Ishikawa (cell line): ENCODE data around the gene HSFX3.

ENCODE experiments used
- CEBPB ChIP-seq: IDR thresholded peaks from 2 replicates; pipeline ENCODE4 v1.6.1; 2012
- CREB1 ChIP-seq: IDR thresholded peaks from 2 replicates; pipeline ENCODE4 v1.6.1; 2012; ENCODE audit warnings: low read depth
- EGR1 ChIP-seq: IDR thresholded peaks from 2 replicates; pipeline ENCODE4 v1.6.1; 2012
- EP300 ChIP-seq: IDR thresholded peaks from 2 replicates; pipeline ENCODE4 v1.6.1; 2012; ENCODE audit warnings: borderline replicate concordance
- FOXM1 ChIP-seq: IDR thresholded peaks from 2 replicates; pipeline ENCODE4 v1.6.1; 2012; ENCODE audit warnings: low read depth, borderline replicate concordance
- MAX ChIP-seq: IDR thresholded peaks from 2 replicates; pipeline ENCODE4 v1.6.1; 2012
- NFIC ChIP-seq: IDR thresholded peaks from 2 replicates; pipeline ENCODE4 v1.6.1; 2012
- RAD21 ChIP-seq: IDR thresholded peaks from 2 replicates; pipeline ENCODE4 v1.6.1; 2012; ENCODE audit warnings: low read depth
- TAF1 ChIP-seq: IDR thresholded peaks from 2 replicates; pipeline ENCODE4 v1.6.1; 2012; ENCODE audit warnings: low read depth, mild to moderate bottlenecking
- TCF12 ChIP-seq: IDR thresholded peaks from 2 replicates; pipeline ENCODE4 v1.6.1; 2012; ENCODE audit warnings: low read depth
- TEAD4 ChIP-seq: IDR thresholded peaks from 2 replicates; pipeline ENCODE4 v1.6.1; 2012
- USF1 ChIP-seq: IDR thresholded peaks from 2 replicates; pipeline ENCODE4 v1.6.1; 2012
- YY1 ChIP-seq: IDR thresholded peaks from 2 replicates; pipeline ENCODE4 v1.6.1; 2012; ENCODE audit warnings: low read depth
- ZBTB7A ChIP-seq: IDR thresholded peaks from 2 replicates; pipeline ENCODE4 v1.6.1; 2012; ENCODE audit warnings: low read depth
- TF ChIP-seq, protein P1 (sequence below): IDR thresholded peaks from 2 replicates; pipeline ENCODE4 v1.6.1; 2012; ENCODE audit warnings: low read depth, mild to moderate bottlenecking

The HSFX3 gene

DNA sequence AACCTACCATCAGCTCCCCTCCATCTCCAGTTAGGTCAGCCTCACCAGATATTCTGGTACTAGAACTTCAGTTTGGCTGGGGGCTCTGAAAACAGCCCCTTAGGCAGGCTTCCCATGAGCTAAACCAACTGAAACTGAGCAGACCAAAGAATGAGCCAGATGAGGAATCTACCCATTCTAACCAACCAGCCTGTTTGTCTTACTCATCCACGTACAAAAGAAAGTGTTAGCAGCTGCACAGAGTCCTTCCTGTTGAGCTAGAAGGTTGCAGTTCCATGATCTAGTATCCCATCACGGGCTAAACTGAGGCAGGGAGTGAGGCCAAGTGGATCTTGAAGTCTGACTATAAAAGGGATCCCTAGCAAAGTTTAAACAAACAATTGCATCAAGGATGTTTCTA, 20.0 kb upstream of the HSFX3 start:
- TF ChIP-seq MAX: no peak
- TF ChIP-seq TCF12: no peak
- no peak for TF ChIP-seq RAD21
- TF ChIP-seq EGR1: no peak
- TF ChIP-seq CREB1: no peak

- TF ChIP-seq, protein P1, sequence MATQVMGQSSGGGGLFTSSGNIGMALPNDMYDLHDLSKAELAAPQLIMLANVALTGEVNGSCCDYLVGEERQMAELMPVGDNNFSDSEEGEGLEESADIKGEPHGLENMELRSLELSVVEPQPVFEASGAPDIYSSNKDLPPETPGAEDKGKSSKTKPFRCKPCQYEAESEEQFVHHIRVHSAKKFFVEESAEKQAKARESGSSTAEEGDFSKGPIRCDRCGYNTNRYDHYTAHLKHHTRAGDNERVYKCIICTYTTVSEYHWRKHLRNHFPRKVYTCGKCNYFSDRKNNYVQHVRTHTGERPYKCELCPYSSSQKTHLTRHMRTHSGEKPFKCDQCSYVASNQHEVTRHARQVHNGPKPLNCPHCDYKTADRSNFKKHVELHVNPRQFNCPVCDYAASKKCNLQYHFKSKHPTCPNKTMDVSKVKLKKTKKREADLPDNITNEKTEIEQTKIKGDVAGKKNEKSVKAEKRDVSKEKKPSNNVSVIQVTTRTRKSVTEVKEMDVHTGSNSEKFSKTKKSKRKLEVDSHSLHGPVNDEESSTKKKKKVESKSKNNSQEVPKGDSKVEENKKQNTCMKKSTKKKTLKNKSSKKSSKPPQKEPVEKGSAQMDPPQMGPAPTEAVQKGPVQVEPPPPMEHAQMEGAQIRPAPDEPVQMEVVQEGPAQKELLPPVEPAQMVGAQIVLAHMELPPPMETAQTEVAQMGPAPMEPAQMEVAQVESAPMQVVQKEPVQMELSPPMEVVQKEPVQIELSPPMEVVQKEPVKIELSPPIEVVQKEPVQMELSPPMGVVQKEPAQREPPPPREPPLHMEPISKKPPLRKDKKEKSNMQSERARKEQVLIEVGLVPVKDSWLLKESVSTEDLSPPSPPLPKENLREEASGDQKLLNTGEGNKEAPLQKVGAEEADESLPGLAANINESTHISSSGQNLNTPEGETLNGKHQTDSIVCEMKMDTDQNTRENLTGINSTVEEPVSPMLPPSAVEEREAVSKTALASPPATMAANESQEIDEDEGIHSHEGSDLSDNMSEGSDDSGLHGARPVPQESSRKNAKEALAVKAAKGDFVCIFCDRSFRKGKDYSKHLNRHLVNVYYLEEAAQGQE: no peak
- TF ChIP-seq MAX (no peak), FOXM1 (no peak), CREB1 (no peak), RAD21 (no peak), ZBTB7A (no peak), NFIC (no peak), CEBPB (no peak), EGR1 (no peak), TCF12 (no peak), USF1 (no peak), EP300 (no peak), TEAD4 (no peak)
Observed at GRCh38 chrX:149568701-149569296, 19.1 kb upstream of the HSFX3 start.

DNA sequence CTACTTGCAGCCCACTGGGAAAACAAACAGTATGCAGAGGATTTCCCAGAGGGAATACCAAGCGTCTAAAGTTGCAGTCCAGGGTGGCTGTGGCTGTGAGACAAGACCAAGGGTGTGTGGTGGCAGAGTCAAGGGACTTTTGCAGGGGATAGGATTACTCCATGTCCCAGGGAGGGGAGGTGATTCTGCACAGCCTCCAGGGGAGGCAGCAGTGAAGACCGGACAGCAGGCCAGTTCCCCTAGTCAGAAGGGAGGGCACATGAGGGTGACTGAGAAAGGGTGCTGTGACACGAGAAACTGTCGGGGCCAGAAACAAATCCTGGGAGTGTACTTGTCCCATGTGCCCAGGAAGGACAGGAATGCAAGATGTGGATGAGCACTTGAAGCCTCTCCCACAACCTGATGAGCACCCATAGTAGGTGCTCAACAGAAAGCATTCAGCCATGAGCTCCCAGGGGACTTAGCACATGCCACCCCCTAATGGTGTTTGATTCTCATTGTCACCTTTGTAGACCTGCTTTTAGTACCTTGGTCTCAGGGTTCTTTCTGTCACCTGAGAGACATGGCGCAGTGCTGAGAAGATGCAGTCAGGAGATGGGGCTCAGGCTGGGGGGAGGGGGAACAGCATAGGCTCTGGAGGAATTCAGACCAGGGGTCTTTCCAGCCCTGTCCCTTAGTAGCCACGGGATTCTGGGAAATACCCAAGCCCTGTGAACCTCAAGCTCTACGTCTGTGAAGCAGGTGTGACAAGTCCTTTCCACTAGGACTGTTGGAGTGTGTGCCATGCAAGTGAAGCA, 18.1 kb upstream of the HSFX3 start:
- no peak for TF ChIP-seq USF1
- no peak for TF ChIP-seq MAX
- TF ChIP-seq, protein P1: no peak
- TF ChIP-seq EGR1: no peak
- no peak for TF ChIP-seq CREB1
- TF ChIP-seq FOXM1: no peak
- TF ChIP-seq TEAD4: no peak
- TF ChIP-seq EP300: no peak
- TF ChIP-seq NFIC: no peak
- no peak for TF ChIP-seq TAF1
- TF ChIP-seq YY1: no peak

GRCh38 chrX:149563359-149563758, 13.6 kb upstream of the HSFX3 start:
- TF ChIP-seq ZBTB7A: no peak
- TF ChIP-seq TCF12: no peak
- no peak for TF ChIP-seq FOXM1
- no peak for TF ChIP-seq EGR1
- no peak for TF ChIP-seq CEBPB
- no peak for TF ChIP-seq YY1
- no peak for TF ChIP-seq TAF1
- no peak for TF ChIP-seq EP300
- TF ChIP-seq CREB1: no peak
- TF ChIP-seq, protein P1: no peak
